HepG2 (cell line): ENCODE data around the gene FGD5. TPM values are rescaled to one million over a fixed set of nuclear protein-coding genes. Genes with fewer than 3 reads are reported as not detected.

Experiments used
- ARID5B ChIP-seq: IDR thresholded peaks from 2 replicates; pipeline ENCODE4 v1.4.0; 2020; ENCODE audit warnings: mild to moderate bottlenecking, missing genetic modification reagents
- CREM ChIP-seq, 2 experiments: sonication (generic) in 1 of 2; formaldehyde crosslinking in 1 of 2; IDR thresholded peaks; 2 replicates each; pipeline versions ENCODE4 v1.4.0 to v1.6.1; 2016 to 2020; ENCODE audit warnings: antibody characterized with exemption in 1 of 2, mild to moderate bottlenecking in 1 of 2, missing genetic modification reagents in 1 of 2
- DMAP1 ChIP-seq: IDR thresholded peaks from 2 replicates; pipeline ENCODE4 v1.6.1; 2016
- EHMT2 ChIP-seq: fragments of 200-600 bp; sonication (generic); IDR thresholded peaks from 2 replicates; pipeline ENCODE4 v1.7.0; 2017; ENCODE audit warnings: antibody characterized with exemption, low read depth, low read length, borderline replicate concordance
- IKZF5 ChIP-seq: IDR thresholded peaks from 2 replicates; pipeline ENCODE4 v1.6.1; 2018; ENCODE audit warnings: missing genetic modification reagents, mild to moderate bottlenecking, missing compliant biosample characterization
- MIER2 ChIP-seq: IDR thresholded peaks from 2 replicates; pipeline ENCODE4 v1.6.1; 2016; ENCODE audit warnings: missing biosample characterization, missing genetic modification reagents
- MXI1 ChIP-seq: IDR thresholded peaks from 3 replicates; pipeline ENCODE4 v1.6.1; 2012; ENCODE audit warnings: low read depth, low read length, inconsistent platforms, borderline replicate concordance
- NFKBIZ ChIP-seq: IDR thresholded peaks from 2 replicates; pipeline ENCODE4 v1.6.1; 2018; ENCODE audit warnings: missing genetic modification reagents, missing compliant biosample characterization
- PITX1 ChIP-seq: sonication (generic); formaldehyde crosslinking; IDR thresholded peaks from 2 replicates; pipeline ENCODE4 v1.5.1; 2020; ENCODE audit warnings: mild to moderate bottlenecking, missing genetic modification reagents
- polyA plus RNA-seq, 8 experiments: library from polyadenylated mRNA; depleted of rRNA in 3 of 8; stranded (reverse) in 7 of 8; unstranded in 1 of 8; fragments of >200 nt; fragmentation: Illumina TruSeq in 4 of 8; extraction: Trizol in 4 of 8; gene quantifications; 2 replicates each; pipeline versions ENCODE4 v1.2.1 to v1.2.3, GENCODE V29; 2011 to 2016; ENCODE audit warnings: low read depth in 4 of 8, missing spikeins in 1 of 8, mixed read lengths in 1 of 8; ENCODE audit not compliant: insufficient read depth in 1 of 8
- total RNA-seq, 5 experiments: library from RNA; depleted of rRNA; stranded (reverse); fragments of >200 nt; fragmentation: Illumina TruSeq; extraction: Trizol; gene quantifications; 2 replicates each; pipeline ENCODE4 v1.2.3, GENCODE V29; 2016; ENCODE audit warnings: low read depth in 1 of 5

The FGD5 gene
- total and polyA plus RNA-seq, 2 of the 13 experiments (the other 11 are each of a cell fraction or from before 2014, with no cell fraction given), result 0.17 TPM; not detected in 1

DNA sequence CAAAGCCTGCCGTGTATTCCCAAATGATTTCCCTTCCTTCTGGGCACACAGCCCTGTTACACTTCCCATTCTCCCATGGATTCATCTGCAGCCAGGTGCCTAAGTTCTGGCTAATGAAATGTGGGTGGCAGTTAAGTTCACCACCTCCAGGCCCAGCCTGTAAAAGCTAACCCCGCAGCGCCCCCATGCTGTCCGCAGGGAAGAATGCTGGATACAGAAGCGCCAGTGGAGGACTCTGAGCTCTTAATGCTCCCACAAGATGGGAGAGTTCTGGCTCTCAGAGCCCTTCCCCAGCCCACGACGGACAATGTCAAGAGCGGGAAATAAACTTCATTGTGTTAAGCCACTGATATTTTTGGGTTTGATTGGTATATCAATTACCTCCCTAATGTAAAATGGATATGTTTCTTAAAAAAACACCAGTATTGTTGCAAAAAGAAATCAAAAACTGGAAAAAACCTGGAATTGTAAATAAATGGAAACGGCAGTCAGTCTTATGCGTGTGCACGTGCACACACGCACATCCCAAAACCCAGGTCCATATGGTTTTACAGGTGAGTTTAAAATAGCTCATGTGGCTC lies 37.7 kb upstream of the FGD5 start (continued):
- peak; percentile 11; the same call in 1 of the 3 replicates for TF ChIP-seq MXI1
- TF ChIP-seq ARID5B (CRISPR knock-in tag), result peak; percentile 33; the same call in 1 of the 2 replicates
- no peak for TF ChIP-seq CREM (IDR thresholded peaks at IDR 0.05)
- no peak for TF ChIP-seq CREM (CRISPR knock-in tag; IDR thresholded peaks at IDR 0.05)
- TF ChIP-seq PITX1, result peak; percentile 40; the same call in 1 of the 2 replicates
- no peak for TF ChIP-seq DMAP1 (CRISPR knock-in tag)
- TF ChIP-seq EHMT2, result no peak
- peak; percentile 49; the same call in 1 of the 2 replicates for TF ChIP-seq IKZF5 (CRISPR knock-in tag)
- TF ChIP-seq MIER2 (CRISPR knock-in tag), result 0 out of 2 replicates have a peak, but pooled peaks have one; percentile 26
- no peak for TF ChIP-seq NFKBIZ (CRISPR knock-in tag)
